ENCODE data around the gene MYO1E.
"Not testable (repeated sequence)": the region's sequence is repeated elsewhere in the genome, so short reads cannot be mapped to it uniquely, and the experiment has no call there.

Gene MYO1E

DNA sequence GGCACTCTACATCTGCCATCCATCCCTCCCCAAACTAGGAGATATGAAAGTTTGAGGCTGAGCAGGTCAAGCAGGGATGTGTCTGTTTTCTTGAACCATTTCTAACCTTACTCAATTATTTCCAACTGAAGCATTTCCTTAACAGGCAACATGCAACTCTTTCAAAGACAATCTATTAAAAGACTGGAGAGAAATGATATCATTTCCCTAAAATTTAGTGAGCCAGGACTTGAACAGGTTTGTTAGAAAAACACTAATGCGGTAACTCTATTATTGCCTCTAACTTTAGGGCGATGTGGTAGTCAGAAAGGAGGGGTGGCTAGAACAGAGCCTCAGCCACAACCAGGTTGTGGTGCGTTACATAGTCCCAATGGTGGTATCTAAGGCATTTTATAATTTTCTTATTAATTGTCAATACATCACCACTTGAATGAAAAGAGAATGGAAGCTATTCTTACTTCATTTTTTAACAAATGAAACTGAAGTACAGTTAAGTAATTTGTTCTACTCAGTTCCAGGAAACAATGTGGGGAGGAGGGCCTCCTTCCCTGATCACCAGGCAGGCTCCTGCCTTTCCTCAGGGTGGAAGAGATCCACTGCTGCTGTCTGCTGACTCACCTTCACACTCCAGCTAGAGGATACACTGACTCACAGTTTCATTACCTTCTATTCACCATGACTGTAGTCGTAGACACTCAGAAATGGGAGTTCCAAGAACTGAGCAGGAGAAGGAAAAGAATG, 22.8 kb downstream of the MYO1E start:
- DNase-seq = peak; percentile 94

- DNase-seq = no peak
Measured at GRCh38 chr15:59347915-59348314, 24.8 kb downstream of the MYO1E start.

DNA sequence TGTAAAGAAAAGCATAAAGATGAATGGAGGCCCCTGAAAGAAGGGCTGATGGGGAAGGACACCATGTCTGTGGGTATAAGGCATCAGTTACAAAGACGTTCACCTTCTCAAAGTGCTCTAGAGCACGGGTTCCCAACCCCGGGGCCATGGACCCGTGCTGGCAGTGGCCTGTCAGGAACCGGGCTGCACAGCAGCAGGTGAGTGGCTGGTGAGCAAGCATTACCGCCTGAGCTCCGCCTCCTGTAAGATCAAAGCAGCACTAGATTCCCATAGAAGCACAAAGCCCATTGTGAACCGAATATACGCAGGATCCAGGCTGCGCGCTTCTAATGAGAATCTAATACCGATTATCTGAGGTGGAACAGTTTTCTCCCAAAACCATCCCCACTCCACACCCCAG, 25.7 kb downstream of the MYO1E start:
- no peak for DNase-seq

GRCh38 chr15:59345326-59345725, 27.3 kb downstream of the MYO1E start:
- no peak for DNase-seq

DNA sequence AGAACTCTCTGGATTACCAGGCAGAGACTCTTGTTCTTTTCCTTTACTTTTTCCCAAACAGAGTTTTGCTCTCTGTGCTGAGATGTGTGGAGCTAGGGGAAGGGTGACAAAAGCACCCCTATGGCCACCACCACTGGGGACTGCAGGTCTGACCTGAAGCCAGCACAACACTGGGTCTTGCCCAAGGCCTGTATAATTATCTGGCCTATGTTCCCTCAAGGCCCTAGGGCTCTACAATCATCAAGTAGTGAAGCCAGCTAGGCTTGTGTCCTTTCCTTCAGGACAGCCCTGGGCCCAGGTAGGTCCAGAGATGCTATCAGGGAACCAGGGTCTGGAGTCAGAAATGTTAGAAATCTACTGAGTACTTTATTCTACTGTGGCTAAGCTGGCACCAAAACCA, 28.4 kb downstream of the MYO1E start:
- no peak for DNase-seq

GRCh38 chr15:59340325-59340724, 32.3 kb downstream of the MYO1E start:
- DNase-seq = no peak

DNA sequence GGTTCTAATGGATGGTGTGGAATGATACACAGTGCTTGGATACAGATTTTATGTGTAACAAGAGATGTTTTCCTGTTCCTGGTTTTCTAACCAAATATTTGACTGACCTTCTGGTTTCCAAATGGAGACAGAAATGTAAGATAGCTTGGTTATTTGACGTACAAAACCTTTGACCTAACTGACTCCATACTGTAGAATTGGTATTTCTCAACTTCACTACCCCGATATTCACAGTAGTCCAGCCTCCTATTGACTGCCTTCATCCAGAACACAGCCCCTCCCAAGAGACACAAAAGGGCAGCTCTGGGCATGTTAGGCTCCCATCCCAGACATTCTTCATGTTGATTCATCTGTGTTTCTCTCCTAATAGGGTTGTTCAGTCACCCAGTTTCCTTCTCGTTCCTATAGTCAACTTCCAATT, 33.4 kb downstream of the MYO1E start:
- peak; percentile 61 for DNase-seq

GRCh38 chr15:59338414-59338813, 34.3 kb downstream of the MYO1E start:
- DNase-seq = no peak

DNA sequence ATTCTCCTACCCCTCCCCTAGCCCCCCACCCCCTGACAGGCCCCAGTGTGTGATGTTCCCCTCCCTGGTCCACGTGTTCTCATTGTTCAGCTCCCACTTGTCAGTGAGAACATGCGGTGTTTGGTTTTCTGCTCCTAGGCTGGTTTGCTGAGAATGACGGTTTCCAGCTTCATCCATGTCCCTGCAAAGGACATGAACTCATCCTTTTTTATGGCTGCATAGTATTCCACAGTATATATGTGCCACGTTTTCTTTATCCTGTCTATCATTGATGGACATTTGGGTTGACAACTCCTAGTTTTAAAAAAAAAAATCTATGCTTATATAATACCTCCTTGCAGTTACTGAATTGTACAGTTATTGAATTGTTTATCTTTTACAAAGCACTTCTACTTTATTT, 35.9 kb downstream of the MYO1E start:
- DNase-seq = not testable (repeated sequence)

DNA sequence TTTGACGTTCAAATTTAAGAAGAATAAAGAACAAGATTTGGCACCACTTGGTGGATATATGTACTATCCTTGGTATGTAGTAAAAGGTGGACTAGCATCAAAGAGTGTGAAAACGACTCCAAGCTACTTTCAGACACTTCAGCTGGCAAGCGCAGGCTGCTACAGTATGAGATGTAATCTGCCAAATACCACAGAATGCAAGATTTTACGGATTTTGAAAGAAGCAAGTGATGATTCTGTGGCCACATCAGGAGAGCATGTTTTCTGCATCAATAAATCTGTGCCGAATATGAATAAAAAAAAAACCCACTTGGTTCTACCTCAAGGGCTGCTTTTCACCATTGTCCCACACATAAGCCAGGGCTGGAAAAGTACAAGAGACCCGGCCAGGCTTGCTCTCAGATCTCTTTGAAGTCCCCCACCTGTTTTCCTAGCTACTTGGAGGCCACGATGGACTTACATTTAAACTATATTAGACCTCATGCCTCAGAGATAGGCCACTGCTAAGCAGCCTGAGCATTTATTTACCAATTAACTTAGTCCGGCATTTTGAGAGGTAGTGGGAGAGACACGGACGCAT, 37.4 kb downstream of the MYO1E start:
- DNase-seq = peak; percentile 69

DNA sequence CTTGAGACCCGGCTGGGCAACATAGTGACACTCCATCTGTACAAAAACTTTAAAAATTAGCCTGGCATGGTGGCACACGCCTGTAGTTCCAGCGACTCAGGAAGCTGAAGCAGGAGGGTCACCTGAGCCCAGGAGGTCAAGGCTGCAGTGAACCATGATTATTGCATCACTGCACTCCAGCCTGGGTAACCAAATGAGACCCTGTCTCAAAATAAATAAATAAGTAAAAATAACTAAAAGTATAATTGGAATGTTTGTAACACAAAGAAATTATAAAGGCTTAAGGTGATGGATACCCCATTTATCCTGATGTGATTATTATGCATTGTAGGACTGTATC, 38.6 kb downstream of the MYO1E start:
- DNase-seq = no peak

- no peak for DNase-seq
Measured at GRCh38 chr15:59333401-59334075, 39.1 kb downstream of the MYO1E start.

GRCh38 chr15:59332009-59332408, 40.7 kb downstream of the MYO1E start:
- DNase-seq = no peak

GRCh38 chr15:59330649-59331048, 42.0 kb downstream of the MYO1E start:
- no peak for DNase-seq

- peak; percentile 92 for DNase-seq
Measured at GRCh38 chr15:59329570-59330350, 42.9 kb downstream of the MYO1E start.

- no peak for DNase-seq
Measured at GRCh38 chr15:59329091-59329490, 43.6 kb downstream of the MYO1E start.

DNA sequence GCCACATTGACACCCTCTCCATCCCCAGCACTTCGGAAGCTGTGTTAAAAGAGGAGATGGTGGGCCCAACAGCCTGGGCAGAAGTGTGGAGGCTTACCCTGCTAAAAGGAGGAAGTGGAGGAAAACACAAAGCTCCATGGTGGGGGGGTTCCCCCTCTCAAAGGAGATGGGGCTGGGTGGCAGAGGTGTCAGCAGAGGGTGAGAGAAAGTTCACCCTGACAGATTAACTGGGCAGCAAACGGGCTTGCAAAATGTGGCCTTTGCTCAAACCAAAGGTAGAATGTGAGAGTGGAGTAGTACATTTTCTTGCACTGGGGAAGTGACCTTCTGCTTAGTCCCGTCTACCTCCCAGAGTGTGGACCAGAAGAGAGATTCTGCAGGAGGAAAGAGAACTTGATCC, 44.7 kb downstream of the MYO1E start:
- no peak for DNase-seq

DNA sequence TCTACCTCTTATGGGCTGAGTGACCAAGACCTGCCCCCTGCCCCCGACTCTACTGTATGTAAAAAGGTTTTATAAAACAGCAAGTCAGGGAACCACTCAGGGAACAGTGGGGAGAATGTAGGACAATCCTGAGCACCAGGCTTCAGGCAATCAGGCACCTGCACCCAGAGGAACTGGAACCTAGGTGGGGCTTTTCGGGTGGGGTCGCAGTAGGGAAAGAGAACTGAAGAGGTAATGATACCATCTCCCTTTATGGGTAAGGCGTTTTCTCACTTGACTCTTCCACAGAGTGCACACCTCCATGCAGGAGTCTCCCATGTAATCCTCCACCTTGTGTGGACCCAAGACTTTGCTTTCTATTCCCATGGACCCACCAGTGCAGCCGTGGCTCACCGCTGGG, 45.8 kb downstream of the MYO1E start:
- DNase-seq = no peak

- DNase-seq = no peak
Measured at GRCh38 chr15:59322056-59322759, 50.5 kb downstream of the MYO1E start.

GRCh38 chr15:59321000-59321689, 51.5 kb downstream of the MYO1E start:
- no peak for DNase-seq

DNA sequence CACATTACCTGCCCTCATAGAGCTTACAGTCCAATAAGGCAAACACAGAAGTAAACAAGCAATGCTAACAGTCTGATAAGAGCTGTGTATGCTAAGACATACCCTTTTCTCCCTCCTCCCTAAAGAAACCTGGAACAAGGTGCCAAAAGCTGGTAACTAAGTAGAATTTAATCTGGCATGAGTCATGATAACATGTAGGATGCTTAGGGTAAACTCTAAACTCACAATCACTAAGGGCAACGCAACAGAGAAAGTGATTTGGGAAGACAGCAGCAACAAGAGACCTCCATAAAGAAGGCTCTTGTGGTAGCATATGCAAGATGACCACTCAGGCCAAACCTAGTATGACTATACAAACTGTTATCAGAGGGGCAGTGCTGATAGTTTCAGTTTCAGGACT, 55.5 kb downstream of the MYO1E start:
- no peak for DNase-seq

- DNase-seq = peak; percentile 78
Measured at GRCh38 chr15:59315914-59316451, 56.7 kb downstream of the MYO1E start.

All from fibroblast of skin of abdomen (primary cell).